ENCODE measurements around the gene S100A13.
A peak's percentile ranks its signal among the peaks of the same experiment; 100 is the strongest.

The S100A13 gene

GRCh38 chr1:153607381-153607780 is 19.9 kb downstream of the S100A13 start:
- Mint-ChIP-seq H3K9me3 (no peaks in the 10 kb centered on the region), H3K4me1 (peaks cover 52% of the 10 kb centered on the region), H3K27ac (no peak overlapping the region), H3K27me3 (ENCODE audit: low read depth, poor library complexity) (peaks cover 6% of the 10 kb centered on the region), H3K36me3 (ENCODE audit: low read depth) (no peaks in the 10 kb centered on the region), H3K4me3 (no peak overlapping the region)
- TF ChIP-seq CTCF (IDR thresholded peaks at IDR 0.05) = no peak
- DNase-seq = no peak

- no peak overlapping the region for H3K27ac Mint-ChIP-seq
- DNase-seq = no peak
- H3K27me3 Mint-ChIP-seq (ENCODE audit: low read depth, poor library complexity) = peaks cover 6% of the 10 kb centered on the region
- peaks cover 40% of the 10 kb centered on the region for H3K4me1 Mint-ChIP-seq
- no peak for TF ChIP-seq CTCF (IDR thresholded peaks at IDR 0.05)
- H3K9me3 Mint-ChIP-seq = no peaks in the 10 kb centered on the region
- H3K36me3 Mint-ChIP-seq (ENCODE audit: low read depth) = no peaks in the 10 kb centered on the region
- H3K4me3 Mint-ChIP-seq = no peak overlapping the region
Measured at GRCh38 chr1:153606194-153606593, 21.1 kb downstream of the S100A13 start.

GRCh38 chr1:153602749-153603148 is 24.6 kb downstream of the S100A13 start:
- H3K27ac Mint-ChIP-seq = no peak overlapping the region

GRCh38 chr1:153599847-153600246 is 27.5 kb downstream of the S100A13 start:
- peaks cover 7% of the 10 kb centered on the region for H3K4me1 Mint-ChIP-seq
- no peak for DNase-seq
- H3K27ac Mint-ChIP-seq = no peak overlapping the region
- H3K27me3 Mint-ChIP-seq (ENCODE audit: low read depth, poor library complexity) = peaks cover 3% of the 10 kb centered on the region
- TF ChIP-seq CTCF (IDR thresholded peaks at IDR 0.05) = no peak
- no peaks in the 10 kb centered on the region for H3K36me3 Mint-ChIP-seq (ENCODE audit: low read depth)
- no peak overlapping the region for H3K4me3 Mint-ChIP-seq
- H3K9me3 Mint-ChIP-seq = no peaks in the 10 kb centered on the region

More at GRCh38 chr1:153602749-153603148, 24.6 kb downstream of the S100A13 start:
- Mint-ChIP-seq H3K4me1 (peaks cover 18% of the 10 kb centered on the region), H3K4me3 (no peak overlapping the region), H3K9me3 (no peaks in the 10 kb centered on the region), H3K27me3 (ENCODE audit: low read depth, poor library complexity) (peaks cover 6% of the 10 kb centered on the region), H3K36me3 (ENCODE audit: low read depth) (no peaks in the 10 kb centered on the region)
- no peak for DNase-seq
- TF ChIP-seq CTCF (IDR thresholded peaks at IDR 0.05) = no peak

GRCh38 chr1:153598309-153599172 is 28.8 kb downstream of the S100A13 start:
- Mint-ChIP-seq H3K27ac (peak overlapping the region; percentile 90), H3K9me3 (no peaks in the 10 kb centered on the region), H3K4me3 (no peak overlapping the region), H3K4me1 (peaks cover 7% of the 10 kb centered on the region), H3K27me3 (ENCODE audit: low read depth, poor library complexity) (peaks cover 3% of the 10 kb centered on the region), H3K36me3 (ENCODE audit: low read depth) (no peaks in the 10 kb centered on the region)
- no peak for DNase-seq
- no peak for TF ChIP-seq CTCF (IDR thresholded peaks at IDR 0.05)

- Mint-ChIP-seq H3K27me3 (ENCODE audit: low read depth, poor library complexity) (no peaks in the 10 kb centered on the region), H3K4me3 (no peak overlapping the region), H3K4me1 (peaks cover 14% of the 10 kb centered on the region), H3K36me3 (ENCODE audit: low read depth) (no peaks in the 10 kb centered on the region), H3K27ac (no peak overlapping the region), H3K9me3 (no peaks in the 10 kb centered on the region)
- no peak for DNase-seq
- TF ChIP-seq CTCF (IDR thresholded peaks at IDR 0.05) = no peak
Measured at GRCh38 chr1:153597206-153597605, 30.1 kb downstream of the S100A13 start.

All from nephron progenitor cell (in vitro differentiated cells).